ENCODE results near the gene ATP1A1.

ATP1A1 gene

GRCh38 chr1:116340506-116341231, 32.4 kb upstream of the ATP1A1 start:
- in situ Hi-C loops (cut with MboI; ENCODE audit: low pct_unique_long_range_greater_than_20kb, low sequenced_read_pairs) = no loop called here
- no peak for DNase-seq

- in situ Hi-C loops (cut with MboI; ENCODE audit: low pct_unique_long_range_greater_than_20kb, low sequenced_read_pairs) = no loop called here
- no peak for DNase-seq
These were observed 30.0 kb upstream of the ATP1A1 start for GRCh38 chr1:116343019-116343418.

GRCh38 chr1:116345011-116345410, 28.0 kb upstream of the ATP1A1 start:
- no peak for DNase-seq
- in situ Hi-C loops (cut with MboI; ENCODE audit: low pct_unique_long_range_greater_than_20kb, low sequenced_read_pairs) = no loop called here

- DNase-seq = no peak
- in situ Hi-C loops (cut with MboI; ENCODE audit: low pct_unique_long_range_greater_than_20kb, low sequenced_read_pairs) = no loop called here
These were observed 27.2 kb upstream of the ATP1A1 start for GRCh38 chr1:116345843-116346242.

- DNase-seq = no peak
- in situ Hi-C loops (cut with MboI; ENCODE audit: low pct_unique_long_range_greater_than_20kb, low sequenced_read_pairs) = no loop called here
These were observed 25.9 kb upstream of the ATP1A1 start for GRCh38 chr1:116346943-116347673.

- in situ Hi-C loops (cut with MboI; ENCODE audit: low pct_unique_long_range_greater_than_20kb, low sequenced_read_pairs) = no loop called here
- no peak for DNase-seq
These were observed 25.3 kb upstream of the ATP1A1 start for GRCh38 chr1:116347696-116348095.

GRCh38 chr1:116350097-116350645, 22.9 kb upstream of the ATP1A1 start:
- DNase-seq = no peak
- in situ Hi-C loops (cut with MboI; ENCODE audit: low pct_unique_long_range_greater_than_20kb, low sequenced_read_pairs) = no loop called here

GRCh38 chr1:116351914-116352313, 21.1 kb upstream of the ATP1A1 start:
- in situ Hi-C loops (cut with MboI; ENCODE audit: low pct_unique_long_range_greater_than_20kb, low sequenced_read_pairs) = no loop called here
- no peak for DNase-seq

GRCh38 chr1:116352349-116352813, 20.7 kb upstream of the ATP1A1 start:
- DNase-seq = no peak
- in situ Hi-C loops (cut with MboI; ENCODE audit: low pct_unique_long_range_greater_than_20kb, low sequenced_read_pairs) = no loop called here

GRCh38 chr1:116353155-116353554, 19.9 kb upstream of the ATP1A1 start:
- in situ Hi-C loops (cut with MboI; ENCODE audit: low pct_unique_long_range_greater_than_20kb, low sequenced_read_pairs) = no loop called here
- DNase-seq = no peak

GRCh38 chr1:116356067-116356466, 17.0 kb upstream of the ATP1A1 start:
- in situ Hi-C loops (cut with MboI; ENCODE audit: low pct_unique_long_range_greater_than_20kb, low sequenced_read_pairs) = no loop called here
- DNase-seq = no peak

- no peak for DNase-seq
- in situ Hi-C loops (cut with MboI; ENCODE audit: low pct_unique_long_range_greater_than_20kb, low sequenced_read_pairs) = no loop called here
These were observed 16.4 kb upstream of the ATP1A1 start for GRCh38 chr1:116356673-116357072.

- in situ Hi-C loops (cut with MboI; ENCODE audit: low pct_unique_long_range_greater_than_20kb, low sequenced_read_pairs) = no loop called here
- no peak for DNase-seq
These were observed 15.6 kb upstream of the ATP1A1 start for GRCh38 chr1:116357487-116357886.

- in situ Hi-C loops (cut with MboI; ENCODE audit: low pct_unique_long_range_greater_than_20kb, low sequenced_read_pairs) = no loop called here
- no peak for DNase-seq
These were observed 13.8 kb upstream of the ATP1A1 start for GRCh38 chr1:116359060-116359830.

- in situ Hi-C loops (cut with MboI; ENCODE audit: low pct_unique_long_range_greater_than_20kb, low sequenced_read_pairs) = no loop called here
- DNase-seq = no peak
These were observed 13.2 kb upstream of the ATP1A1 start for GRCh38 chr1:116359871-116360270.

- no peak for DNase-seq
- in situ Hi-C loops (cut with MboI; ENCODE audit: low pct_unique_long_range_greater_than_20kb, low sequenced_read_pairs) = no loop called here
These were observed 12.4 kb upstream of the ATP1A1 start for GRCh38 chr1:116360429-116361173.

- no peak for DNase-seq
- in situ Hi-C loops (cut with MboI; ENCODE audit: low pct_unique_long_range_greater_than_20kb, low sequenced_read_pairs) = no loop called here
These were observed 11.4 kb upstream of the ATP1A1 start for GRCh38 chr1:116361648-116362047.

- no peak for DNase-seq
- in situ Hi-C loops (cut with MboI; ENCODE audit: low pct_unique_long_range_greater_than_20kb, low sequenced_read_pairs) = no loop called here
These were observed 11.0 kb upstream of the ATP1A1 start for GRCh38 chr1:116362050-116362449.

GRCh38 chr1:116365353-116365780, 7.7 kb upstream of the ATP1A1 start:
- DNase-seq = no peak
- in situ Hi-C loops (cut with MboI; ENCODE audit: low pct_unique_long_range_greater_than_20kb, low sequenced_read_pairs) = no loop called here
